Sigmoid colon (tissue), 4 donors: Measurements from ENCODE around the gene TCF12.
"Not testable (repeated sequence)": the region's sequence is repeated elsewhere in the genome, so short reads cannot be mapped to it uniquely, and the experiment has no call there.

Experiments used
- CTCF ChIP-seq, 4 experiments: fragments of 450-650 bp in 3 of 4; fragments of 200-600 bp in 1 of 4; IDR thresholded peaks; one replicate each; pipeline ENCODE4 v1.5.1; 2016 to 2019; ENCODE audit warnings: antibody characterized with exemption in 4 of 4, mild to moderate bottlenecking in 3 of 4, moderate library complexity in 2 of 4
- EP300 ChIP-seq, 4 donors: sonication (generic); formaldehyde crosslinking; IDR thresholded peaks; one replicate each; pipeline ENCODE4 v1.6.1; 2017; ENCODE audit warnings: antibody characterized with exemption in 4 of 4

- not testable (repeated sequence) for TF ChIP-seq EP300, CTCF (IDR thresholded peaks at IDR 0.05)
These were observed 89.4 kb downstream of the TCF12 start for GRCh38 chr15:57007797-57008196.
